Measurements from ENCODE around the gene PIEZO2. TPM values are rescaled to one million over a fixed set of nuclear protein-coding genes. Genes with fewer than 3 reads are reported as not detected.

PIEZO2 gene
- total RNA-seq, 4 donors from 2014 or later: 2.4 to 5.2 (median 3.3) TPM

- H3K27me3 ChIP-seq: no peaks in the 10 kb centered on the region
- no peaks in the 10 kb centered on the region for H3K9me3 ChIP-seq
- peaks cover 0 to 6% (median 0%) of the 10 kb centered on the region in 4 donors for H3K4me1 ChIP-seq
- no peak overlapping the region for H3K4me3 ChIP-seq
- H3K27ac ChIP-seq (replicated peaks in 1 of 4): no peak overlapping the region
- H3K36me3 ChIP-seq: no peaks in the 10 kb centered on the region
- intact Hi-C loops (cut with DNase I): no loop called here
- 55% methylated on average over 9 of the region's 9 CpGs for WGBS
- peak; percentile 87 for DNase-seq (ENCODE audit: extremely low spot score)
- TF ChIP-seq CTCF (IDR thresholded peaks at IDR 0.05): no peak
- TF ChIP-seq POLR2A (IDR thresholded peaks at IDR 0.05; ENCODE audit: low read depth): no peak
- no peak for TF ChIP-seq POLR2AphosphoS5 (IDR thresholded peaks at IDR 0.05)
- no peak for TF ChIP-seq EP300 (IDR thresholded peaks at IDR 0.05)
Observed at GRCh38 chr18:11089931-11090715, 59.2 kb downstream of the PIEZO2 start.

- H3K4me1 ChIP-seq: no peaks in the 10 kb centered on the region
- no peak overlapping the region for H3K4me3 ChIP-seq
- H3K9me3 ChIP-seq: no peaks in the 10 kb centered on the region
- H3K27ac ChIP-seq (replicated peaks in 1 of 4): no peak overlapping the region
- DNase-seq (ENCODE audit: extremely low spot score): no peak
- 96% methylated on average over 2 of the region's 2 CpGs for WGBS
- H3K27me3 ChIP-seq: no peaks in the 10 kb centered on the region
- intact Hi-C loops (cut with DNase I): no loop called here
- TF ChIP-seq EP300 (IDR thresholded peaks at IDR 0.05) (no peak), POLR2A (IDR thresholded peaks at IDR 0.05; ENCODE audit: low read depth) (no peak), CTCF (IDR thresholded peaks at IDR 0.05) (no peak), POLR2AphosphoS5 (IDR thresholded peaks at IDR 0.05) (no peak)
- H3K36me3 ChIP-seq: no peaks in the 10 kb centered on the region
Observed at GRCh38 chr18:11081009-11081532, 68.3 kb downstream of the PIEZO2 start.

DNA sequence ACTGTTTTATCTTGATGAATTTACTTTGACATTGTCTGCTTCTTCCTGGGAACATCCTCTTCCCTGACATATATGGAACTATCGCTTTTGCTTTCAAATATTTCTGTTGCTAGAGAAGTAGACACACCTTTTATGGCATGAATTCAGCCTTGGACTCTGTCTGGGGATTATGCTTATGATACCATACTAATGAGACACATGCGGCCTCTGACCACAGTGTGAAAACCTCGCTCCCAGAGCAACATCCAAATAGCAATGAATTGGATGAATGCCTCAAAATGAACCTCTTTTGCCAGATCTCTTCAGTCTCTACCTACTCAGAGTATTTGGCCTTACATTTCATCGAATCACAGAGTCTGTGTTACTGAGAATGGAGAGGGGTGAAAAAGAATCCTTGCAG, 70.9 kb downstream of the PIEZO2 start:
- H3K27me3 ChIP-seq: no peaks in the 10 kb centered on the region
- TF ChIP-seq POLR2AphosphoS5 (IDR thresholded peaks at IDR 0.05) (no peak), EP300 (IDR thresholded peaks at IDR 0.05) (no peak), CTCF (IDR thresholded peaks at IDR 0.05) (no peak), POLR2A (IDR thresholded peaks at IDR 0.05; ENCODE audit: low read depth) (no peak)
- H3K4me3 ChIP-seq: no peak overlapping the region
- H3K9me3 ChIP-seq: no peaks in the 10 kb centered on the region
- intact Hi-C loops (cut with DNase I): no loop called here
- no peaks in the 10 kb centered on the region for H3K4me1 ChIP-seq
- no peak for DNase-seq (ENCODE audit: extremely low spot score)
- no peaks in the 10 kb centered on the region for H3K36me3 ChIP-seq
- no peak overlapping the region for H3K27ac ChIP-seq (replicated peaks in 1 of 4)
- 63% methylated on average over 4 of the region's 4 CpGs for WGBS

- H3K4me1 ChIP-seq: no peaks in the 10 kb centered on the region
- intact Hi-C loops (cut with DNase I): no loop called here
- peak; percentile 42 for DNase-seq (ENCODE audit: extremely low spot score)
- TF ChIP-seq POLR2AphosphoS5 (IDR thresholded peaks at IDR 0.05): no peak
- TF ChIP-seq EP300 (IDR thresholded peaks at IDR 0.05): no peak
- TF ChIP-seq POLR2A (IDR thresholded peaks at IDR 0.05; ENCODE audit: low read depth): no peak
- TF ChIP-seq CTCF (IDR thresholded peaks at IDR 0.05): no peak
- no peaks in the 10 kb centered on the region for H3K9me3 ChIP-seq
- H3K27me3 ChIP-seq: no peaks in the 10 kb centered on the region
- H3K36me3 ChIP-seq: no peaks in the 10 kb centered on the region
- H3K27ac ChIP-seq (replicated peaks in 1 of 4): no peak overlapping the region
- 83% methylated on average over 5 of the region's 5 CpGs for WGBS
- no peak overlapping the region for H3K4me3 ChIP-seq
Observed at GRCh38 chr18:11077548-11078187, 71.7 kb downstream of the PIEZO2 start.
